Caki2 (cell line): ENCODE results near the gene FAAP100. TPM values are rescaled to one million over a fixed set of nuclear protein-coding genes. Genes with fewer than 3 reads are reported as not detected.

Experiments used
- DNase-seq: peaks from one replicate; pipeline ENCODE4 v3.0.0-alpha.2; 2015; ENCODE audit warnings: low read depth
- in situ Hi-C: cut with HindIII; loops from 2 replicates; pipeline ENCODE4 v1.10.0; 2016; ENCODE audit warnings: low sequenced_read_pairs, low pct_unique_long_range_greater_than_20kb, mixed read lengths
- total RNA-seq: library from RNA; depleted of rRNA; stranded (reverse); fragments of >200 nt; shearing (Covaris generic); gene quantifications from 2 replicates; pipeline ENCODE4 v1.2.3, GENCODE V29; 2014; ENCODE audit warnings: low replicate concordance

The FAAP100 gene
- total RNA-seq, 1 experiment from 2014 or later, result 41.5 TPM

DNA sequence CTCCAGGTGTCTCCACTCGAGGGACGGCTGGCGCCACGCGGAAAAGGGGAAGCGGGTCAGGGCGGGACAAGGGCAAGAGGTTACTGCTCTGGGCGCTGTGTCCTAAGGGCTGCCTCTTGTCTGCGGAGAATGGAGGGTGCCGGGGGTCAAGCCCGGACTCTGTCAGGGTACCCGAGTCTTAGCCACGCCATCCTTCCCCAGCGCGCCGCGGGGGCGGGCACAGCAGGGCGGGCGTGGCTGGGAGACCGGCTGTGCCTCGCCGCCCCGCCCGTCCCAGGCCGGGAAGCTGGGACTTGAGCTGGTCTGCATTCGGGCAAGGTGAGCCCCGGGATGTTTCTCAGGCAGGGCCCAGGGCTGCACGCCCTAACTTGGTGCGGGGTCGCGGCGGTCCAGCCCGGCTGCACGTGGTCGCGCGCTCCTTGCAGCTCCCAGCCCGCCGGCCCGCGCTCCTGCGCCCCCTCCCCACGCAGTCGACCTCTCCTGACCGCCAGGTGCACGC is 33.3 kb downstream of the FAAP100 start:
- in situ Hi-C loops, result no loop called here
- no peak for DNase-seq

DNA sequence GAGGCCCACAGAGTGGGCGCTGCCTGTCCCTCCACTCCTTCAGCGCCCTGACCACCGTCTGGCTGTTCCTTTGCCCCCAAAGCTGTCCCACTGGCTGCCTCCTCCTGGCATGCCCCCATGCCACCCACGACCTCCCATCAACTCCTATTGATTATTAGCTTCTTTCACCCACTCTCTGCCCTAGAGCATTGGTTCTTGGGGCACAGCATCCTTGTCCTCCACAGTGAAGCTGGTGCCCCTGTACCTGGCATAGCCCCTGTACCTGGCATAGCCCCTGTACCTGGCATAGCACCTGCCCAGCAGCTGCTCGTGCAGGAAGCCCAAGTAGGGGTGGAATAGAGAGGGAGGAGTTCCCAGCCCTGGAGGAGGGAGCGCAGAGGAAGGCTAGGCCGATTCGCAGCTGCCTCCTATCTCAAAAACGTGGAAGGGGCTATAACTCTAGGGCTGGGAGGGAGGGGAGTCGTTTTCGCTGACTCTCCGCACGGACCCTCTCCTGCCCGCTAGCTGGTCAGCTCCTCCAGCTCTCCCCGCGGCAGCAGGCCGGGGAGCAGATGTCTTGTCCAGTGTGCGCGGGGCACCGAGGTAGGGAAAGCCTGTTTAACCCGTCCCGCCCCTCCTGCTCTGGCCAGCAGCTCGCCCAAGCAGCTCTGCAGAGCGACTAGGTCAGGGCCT is 33.9 kb downstream of the FAAP100 start:
- DNase-seq, result no peak
- in situ Hi-C loops, result no loop called here

DNA sequence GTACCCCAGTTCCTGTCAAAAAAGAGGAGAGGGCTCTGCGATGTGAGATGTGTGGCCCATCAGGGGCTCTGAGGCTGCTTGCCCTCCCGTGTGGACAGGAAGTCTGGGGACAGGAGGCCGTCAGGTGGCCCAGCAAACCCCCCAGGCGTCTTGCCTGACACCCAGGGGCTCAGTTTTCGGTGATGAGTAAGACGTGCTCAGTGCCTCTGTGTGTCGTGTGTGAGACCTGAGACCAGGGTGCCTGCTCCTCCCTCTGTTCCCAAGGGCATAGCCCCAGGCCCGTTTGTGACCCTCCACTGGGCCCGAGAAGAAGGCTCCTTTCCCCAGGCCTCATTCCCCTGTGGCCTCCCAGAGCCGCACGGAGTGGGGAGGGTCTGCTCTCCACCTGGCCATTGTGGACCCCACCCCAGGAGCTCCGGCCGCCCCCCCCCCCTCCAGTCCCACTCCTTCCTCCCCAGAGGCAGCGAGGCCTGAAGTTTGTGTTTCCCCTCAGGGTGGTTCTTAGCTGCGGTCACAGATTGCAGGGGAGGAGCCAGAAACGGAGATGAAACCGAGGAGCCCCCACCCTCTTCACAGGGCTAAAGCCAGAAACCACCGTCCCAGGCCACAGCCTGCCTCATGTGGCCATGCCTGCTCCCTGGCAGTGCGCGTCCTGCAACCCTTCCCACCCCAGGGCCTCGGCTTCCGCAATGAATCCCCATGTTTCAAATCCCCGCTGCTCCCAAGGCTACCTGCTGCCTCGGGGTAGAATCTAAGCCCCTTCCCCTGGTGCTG is 34.6 kb downstream of the FAAP100 start:
- no peak for DNase-seq

DNA sequence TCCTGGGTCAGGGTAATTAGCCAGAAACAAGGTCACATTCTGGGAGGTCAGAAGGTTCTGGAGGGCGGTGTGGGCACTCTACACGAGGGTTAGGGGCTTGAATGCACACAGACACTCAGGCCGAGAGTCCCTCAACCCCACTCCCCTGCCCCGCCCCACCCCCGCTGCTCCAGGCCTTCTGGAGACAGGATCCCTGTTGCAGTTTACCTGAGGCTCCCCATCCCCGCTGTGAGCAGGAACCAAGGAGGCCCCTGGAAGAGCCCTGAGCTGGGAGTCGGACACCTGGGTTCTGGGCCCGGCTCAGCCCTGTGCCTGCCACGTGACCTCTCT is 35.2 kb downstream of the FAAP100 start:
- in situ Hi-C loops, result no loop called here
- no peak for DNase-seq

More for the DNA sequence above, 34.6 kb downstream of the FAAP100 start:
- in situ Hi-C loops, result no loop called here

DNA sequence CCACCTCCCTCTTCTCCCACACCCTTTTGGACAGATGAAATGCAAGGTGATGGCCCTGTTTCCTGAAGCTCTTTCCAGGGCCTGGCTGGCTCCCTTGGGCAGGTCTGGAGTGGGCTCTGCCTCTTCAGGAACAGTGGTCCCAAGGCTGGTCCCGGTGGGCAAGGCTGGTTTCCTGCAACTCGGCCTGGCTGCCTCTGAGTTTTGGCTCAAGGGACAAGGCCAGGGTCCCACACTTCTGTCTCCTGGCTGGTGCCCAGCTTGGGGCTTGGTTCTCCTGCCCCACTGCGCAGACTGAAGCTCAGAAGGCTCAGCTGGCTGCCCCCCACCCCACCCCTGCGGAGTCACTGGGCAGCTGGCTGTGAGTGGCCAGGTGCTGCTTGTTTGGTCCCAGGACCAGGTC is 35.7 kb downstream of the FAAP100 start:
- no peak for DNase-seq
- in situ Hi-C loops, result no loop called here

DNA sequence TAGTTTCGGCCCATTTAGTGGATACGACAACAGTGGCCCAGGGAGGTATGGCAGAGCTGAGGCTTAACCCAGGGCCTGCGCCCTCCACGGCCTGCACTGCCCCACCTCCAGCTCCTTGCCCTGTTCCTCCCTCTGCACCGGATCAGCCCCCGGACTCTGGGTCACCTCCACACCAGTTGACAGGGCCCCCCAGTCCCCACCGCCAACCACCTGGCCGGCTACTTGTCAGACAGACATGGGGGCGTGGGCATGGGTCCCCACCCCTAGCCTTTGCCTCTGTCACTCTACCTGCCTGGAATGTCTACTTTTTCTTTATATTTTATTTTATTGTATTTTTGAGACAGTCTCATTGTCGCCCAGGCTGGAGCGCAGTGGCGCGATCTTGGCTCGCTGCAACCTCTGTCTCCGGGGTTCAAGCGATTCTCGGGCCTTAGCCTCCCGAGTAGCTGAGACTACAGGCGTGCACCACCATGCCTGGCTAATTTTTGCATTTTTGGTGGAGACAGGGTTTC is 36.6 kb downstream of the FAAP100 start:
- DNase-seq, result no peak
- in situ Hi-C loops, result no loop called here

DNA sequence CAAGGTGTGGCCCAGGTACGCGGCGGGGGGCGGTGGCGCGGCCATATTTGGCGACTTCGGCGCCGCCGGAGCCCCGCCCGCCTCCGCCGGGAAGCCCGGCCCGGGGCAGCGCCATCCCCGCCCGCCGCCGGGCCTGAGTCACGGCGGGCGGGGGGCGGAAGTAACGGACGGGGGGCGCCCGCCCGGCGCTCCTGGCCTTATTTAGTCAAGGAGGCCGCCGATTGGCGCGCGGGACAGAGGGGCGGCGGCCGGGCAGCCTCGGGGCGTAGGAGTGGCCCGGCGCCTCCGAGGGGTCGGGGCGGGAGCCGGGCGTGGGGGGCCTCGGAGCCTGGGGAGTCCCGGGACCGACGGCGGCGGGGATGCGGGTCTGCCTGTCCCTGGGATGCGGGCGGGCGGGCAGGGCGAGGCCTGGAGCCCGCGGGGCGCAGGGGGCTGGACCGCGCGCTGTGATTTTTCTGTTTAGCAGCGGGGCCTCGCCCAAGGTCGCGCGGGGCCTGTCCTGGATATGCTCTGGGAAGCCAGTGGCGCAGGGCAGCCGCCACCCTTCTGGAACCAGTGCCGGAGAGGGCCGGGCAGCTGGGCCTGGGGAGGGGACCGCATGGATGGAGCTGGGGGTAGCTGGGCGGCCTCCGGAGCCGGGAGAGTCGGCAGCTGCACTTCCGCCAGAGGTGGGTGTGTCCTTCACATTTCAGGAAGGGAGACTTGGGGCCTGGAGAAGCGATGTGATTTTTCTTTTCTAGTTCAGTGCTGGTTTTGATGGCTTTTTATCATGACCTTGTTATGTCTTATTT is 37.2 kb downstream of the FAAP100 start:
- DNase-seq, result peak; percentile 75
- in situ Hi-C loops, result no loop called here

DNA sequence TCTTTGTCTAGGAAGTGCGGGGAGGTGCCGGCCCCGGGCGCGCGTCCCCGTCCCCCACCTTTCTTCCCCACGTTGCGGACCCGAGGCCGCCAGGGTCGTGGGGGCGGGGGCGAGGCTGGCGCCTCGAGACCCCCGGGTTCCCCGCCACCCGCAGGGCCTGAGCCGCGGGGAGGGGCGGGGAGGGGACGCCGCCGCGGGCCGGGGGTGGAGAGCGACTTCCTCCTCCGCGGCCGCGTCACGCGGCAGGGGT is 37.7 kb downstream of the FAAP100 start:
- in situ Hi-C loops, result no loop called here
- no peak for DNase-seq

DNA sequence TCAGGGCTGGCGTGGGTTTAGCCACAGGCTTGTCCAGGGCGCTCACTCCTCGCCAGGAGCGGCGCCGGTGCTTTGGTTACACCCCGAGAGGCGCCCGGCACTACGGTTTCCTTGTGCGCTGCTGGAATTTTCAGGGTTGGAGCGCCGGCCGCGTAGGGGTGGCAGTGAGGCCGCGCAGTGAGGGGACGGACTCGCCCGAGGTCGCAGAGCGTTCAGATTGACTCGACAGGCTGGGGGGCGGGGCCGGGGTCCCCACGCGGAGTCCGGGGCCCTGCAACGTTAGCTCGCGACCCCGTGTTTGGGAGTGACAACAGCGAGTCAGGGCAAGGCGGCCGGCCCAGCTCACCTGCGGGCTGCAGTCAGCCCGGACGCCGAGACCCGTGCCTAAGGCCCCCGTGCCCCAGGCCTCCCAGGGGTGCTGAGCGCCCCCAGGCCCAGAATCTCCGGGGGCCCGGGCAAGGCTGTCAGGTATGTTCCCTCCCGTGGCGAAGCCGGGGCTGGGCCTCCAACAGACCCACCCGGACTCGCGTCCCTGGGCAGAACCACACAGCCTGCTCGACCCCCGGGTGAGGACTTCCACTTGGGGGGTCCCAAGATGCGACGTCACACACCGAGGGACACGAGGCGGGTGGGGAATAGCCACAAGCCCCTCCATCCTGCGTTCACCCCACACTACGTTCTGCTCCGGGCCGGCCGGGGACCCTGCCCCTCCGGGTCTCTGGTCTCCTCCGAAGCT is 38.2 kb downstream of the FAAP100 start:
- in situ Hi-C loops, result no loop called here
- DNase-seq, result no peak

DNA sequence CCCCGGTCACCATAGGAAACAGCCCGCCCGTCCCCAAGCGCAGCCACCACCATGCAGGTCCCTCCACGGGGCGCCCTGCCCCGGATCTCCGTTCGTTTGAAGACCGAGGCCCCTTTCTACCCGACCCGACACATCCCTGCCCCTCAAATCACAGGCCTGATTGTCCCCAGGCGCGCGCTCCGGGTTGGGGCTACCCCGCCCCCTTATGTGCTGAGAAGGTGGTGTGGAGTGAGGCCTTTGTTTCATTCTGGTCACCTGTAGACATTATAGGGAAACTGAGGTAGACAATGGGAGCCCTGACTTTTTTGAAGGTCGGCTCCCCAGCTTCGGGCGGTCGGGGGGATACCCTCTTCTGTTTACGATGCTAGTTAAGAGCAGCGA is 38.8 kb downstream of the FAAP100 start:
- DNase-seq, result peak; percentile 67
- in situ Hi-C loops, result no loop called here

DNA sequence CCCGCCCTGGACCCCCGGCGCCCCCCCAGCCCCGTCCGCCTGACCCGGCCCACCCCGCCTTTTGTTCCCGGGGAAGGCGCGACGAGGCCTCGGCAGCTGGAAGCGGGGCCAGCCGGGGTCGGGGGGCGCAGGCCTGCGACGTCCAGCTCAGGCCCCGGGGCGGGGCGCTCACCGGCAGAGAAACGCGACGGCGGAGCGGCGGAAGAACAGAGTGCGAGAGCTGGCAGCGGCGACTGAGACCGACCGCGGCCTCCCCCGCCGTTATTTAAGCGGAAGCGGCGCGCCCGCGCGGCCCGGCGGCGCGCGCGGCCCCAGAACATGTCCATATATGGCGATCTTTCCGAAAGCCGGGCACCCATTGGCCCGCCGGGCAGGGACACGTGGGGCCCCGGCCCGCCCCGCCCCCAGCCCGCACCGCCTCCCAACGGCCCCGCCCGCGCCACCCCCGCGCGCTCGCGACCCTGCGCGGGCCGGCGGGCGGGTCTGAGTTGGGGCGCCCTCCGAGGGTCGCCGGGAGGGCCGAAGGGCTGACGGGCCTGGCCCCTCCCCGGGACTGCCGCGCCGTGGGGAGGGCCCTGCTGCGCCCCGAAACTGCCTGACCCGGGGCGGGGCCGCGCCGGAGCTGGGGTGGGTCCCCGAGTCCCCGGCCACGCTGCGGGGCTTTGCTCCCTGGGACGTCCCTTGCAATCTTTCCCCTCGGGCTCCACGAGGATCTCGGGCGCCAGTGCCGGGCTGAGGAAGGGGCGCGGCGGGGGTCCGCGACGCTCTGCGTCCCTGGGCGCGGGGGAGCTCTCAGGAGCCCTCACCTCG is 39.4 kb downstream of the FAAP100 start, which contains the start of gene ACTG1:
TSS of gene ACTG1 (minus strand) at position 238 of the 810 bp plus-strand sequence. CDS start 445 bp downstream, outside the sequence.
- in situ Hi-C loops, result no loop called here
- DNase-seq, result peak; percentile 86

DNA sequence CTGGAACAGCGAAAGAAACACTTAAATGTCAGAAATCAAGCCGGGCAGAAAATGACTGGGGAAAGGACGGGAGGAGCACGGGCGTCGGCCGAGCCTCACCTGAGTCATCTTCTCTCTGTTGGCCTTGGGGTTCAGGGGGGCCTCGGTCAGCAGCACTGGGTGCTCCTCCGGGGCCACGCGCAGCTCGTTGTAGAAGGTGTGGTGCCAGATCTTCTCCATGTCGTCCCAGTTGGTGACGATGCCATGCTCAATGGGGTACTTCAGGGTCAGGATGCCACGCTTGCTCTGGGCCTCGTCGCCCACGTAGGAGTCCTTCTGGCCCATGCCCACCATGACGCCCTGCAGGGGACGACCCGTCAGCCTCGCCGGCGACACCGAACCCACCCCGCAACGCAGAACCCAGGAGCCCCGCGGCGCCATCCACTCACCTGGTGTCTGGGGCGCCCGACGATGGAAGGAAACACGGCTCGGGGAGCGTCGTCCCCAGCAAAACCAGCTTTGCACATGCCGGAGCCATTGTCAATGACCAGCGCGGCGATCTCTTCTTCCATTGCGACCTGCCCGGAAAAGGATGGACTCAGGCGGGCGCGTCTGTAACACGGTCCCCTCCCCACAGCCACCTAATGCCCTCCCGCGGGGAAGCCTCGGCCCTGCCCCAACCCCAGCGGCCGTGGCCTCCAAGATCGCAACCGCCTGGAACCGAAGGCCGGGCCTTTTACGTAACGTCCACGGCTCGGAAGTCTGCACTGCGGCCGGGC is 40.2 kb downstream of the FAAP100 start:
- in situ Hi-C loops, result no loop called here
- no peak for DNase-seq

DNA sequence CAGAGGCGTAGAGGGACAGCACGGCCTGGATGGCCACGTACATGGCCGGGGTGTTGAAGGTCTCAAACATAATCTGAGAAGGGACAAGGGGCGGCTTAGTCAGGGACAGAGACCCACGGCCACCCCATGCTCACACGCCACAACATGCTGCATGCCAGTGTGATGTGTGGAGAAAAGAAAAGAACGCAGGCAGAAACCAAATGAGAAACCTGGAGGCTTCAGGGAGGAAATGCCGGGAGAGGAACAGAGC is 40.7 kb downstream of the FAAP100 start:
- DNase-seq, result no peak
- in situ Hi-C loops, result no loop called here

DNA sequence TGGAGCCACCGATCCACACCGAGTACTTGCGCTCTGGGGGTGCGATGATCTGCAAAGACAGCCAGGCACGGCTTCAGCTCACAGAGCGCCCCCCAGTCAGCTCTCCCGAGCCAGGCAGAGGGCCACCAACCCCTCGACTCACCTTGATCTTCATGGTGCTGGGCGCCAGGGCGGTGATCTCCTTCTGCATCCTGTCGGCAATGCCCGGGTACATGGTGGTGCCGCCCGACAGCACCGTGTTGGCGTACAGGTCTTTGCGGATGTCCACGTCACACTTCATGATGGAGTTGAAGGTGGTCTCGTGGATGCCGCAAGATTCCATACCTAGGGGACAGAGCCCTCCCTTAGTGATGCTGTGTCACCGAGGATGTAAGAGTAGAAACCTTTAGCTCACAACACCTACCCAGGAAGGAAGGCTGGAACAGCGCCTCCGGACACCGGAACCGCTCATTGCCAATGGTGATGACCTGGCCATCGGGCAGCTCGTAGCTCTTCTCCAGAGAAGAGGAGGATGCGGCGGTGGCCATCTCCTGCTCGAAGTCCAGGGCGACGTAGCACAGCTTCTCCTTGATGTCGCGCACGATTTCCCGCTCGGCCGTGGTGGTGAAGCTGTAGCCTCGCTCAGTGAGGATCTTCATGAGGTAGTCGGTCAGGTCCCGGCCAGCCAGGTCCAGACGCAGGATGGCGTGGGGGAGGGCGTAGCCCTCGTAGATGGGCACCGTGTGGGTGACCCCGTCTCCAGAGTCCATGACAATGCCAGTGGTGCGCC is 41.2 kb downstream of the FAAP100 start:
- no peak for DNase-seq
- in situ Hi-C loops, result no loop called here

DNA sequence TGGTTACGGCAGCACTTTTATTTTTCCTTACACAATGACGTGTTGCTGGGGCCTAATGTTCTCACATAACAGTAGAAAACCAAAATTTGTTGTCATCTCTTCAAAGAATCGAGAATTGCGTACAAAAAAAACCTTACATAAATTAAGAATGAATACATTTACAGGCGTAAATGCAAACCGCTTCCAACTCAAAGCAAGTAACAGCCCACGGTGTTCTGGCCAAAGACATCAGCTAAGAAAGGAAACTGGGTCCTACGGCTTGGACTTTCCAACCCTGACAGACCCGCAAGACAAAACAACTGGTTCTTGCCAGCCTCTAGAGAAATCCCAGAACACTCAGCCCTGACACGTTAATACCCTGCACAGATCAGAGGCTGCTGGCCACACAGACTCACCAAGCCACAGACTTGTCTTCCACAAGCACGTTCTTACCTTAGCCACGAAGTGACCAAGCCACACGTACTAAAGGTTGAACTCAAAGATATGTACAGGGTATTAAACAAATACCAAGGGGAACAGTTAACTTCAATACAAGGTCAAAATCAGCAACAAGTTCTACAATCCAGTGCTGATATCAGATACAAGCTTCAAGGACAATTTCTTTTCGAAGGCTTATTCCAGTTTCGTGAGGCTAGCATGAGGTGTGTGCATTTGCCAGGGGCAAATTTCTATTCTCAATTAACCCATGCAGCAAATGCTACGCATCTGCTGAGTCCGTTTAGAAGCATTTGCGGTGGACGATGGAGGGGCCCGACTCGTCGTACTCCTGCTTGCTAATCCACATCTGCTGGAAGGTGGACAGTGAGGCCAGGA is 42.0 kb downstream of the FAAP100 start:
- no peak for DNase-seq
- in situ Hi-C loops, result no loop called here
